Stomach (tissue), 19 donors: ENCODE results near the gene ITLN1. TPM values are rescaled to one million over a fixed set of nuclear protein-coding genes. Genes with fewer than 3 reads are reported as not detected.
A peak's percentile ranks its signal among the peaks of the same experiment; 100 is the strongest.
"Not testable (repeated sequence)": the region's sequence is repeated elsewhere in the genome, so short reads cannot be mapped to it uniquely, and the experiment has no call there.

Experiments used
- DNase-seq, 2 donors: peaks; one replicate each; pipeline versions ENCODE4 v3.0.0 to v3.0.0-alpha.2; 2013 to 2019
- H3K27ac ChIP-seq, 5 donors: fragments of 200-600 bp in 4 of 5; sonication (generic) in 4 of 5; one replicate each; pipeline ENCODE4 v1.5.1; 2013 to 2019; ENCODE audit warnings: mild to moderate bottlenecking in 1 of 5, moderate library complexity in 1 of 5
- H3K27me3 ChIP-seq, 3 donors: fragments of 200-600 bp; sonication (generic); one replicate each; pipeline ENCODE4 v1.5.1; 2017 to 2019; ENCODE audit warnings: mixed run types in 1 of 3
- H3K36me3 ChIP-seq, 4 donors: fragments of 200-600 bp; sonication (generic); 1 replicate in 3 of 4; 2 replicates in 1 of 4; pipeline ENCODE4 v1.5.1; 2016 to 2019
- H3K4me1 ChIP-seq, 4 donors: fragments of 200-600 bp; sonication (generic); one replicate each; pipeline ENCODE4 v1.5.1; 2016 to 2019
- H3K4me3 ChIP-seq, 4 donors: fragments of 200-600 bp; sonication (generic) in 3 of 4; one replicate each; pipeline ENCODE4 v1.5.1; 2016 to 2019; ENCODE audit warnings: mild to moderate bottlenecking in 1 of 4
- H3K9me3 ChIP-seq, 4 donors: fragments of 200-600 bp; sonication (generic); one replicate each; pipeline ENCODE4 v1.5.1; 2016 to 2019
- CTCF ChIP-seq, 7 experiments: fragments of 450-650 bp in 4 of 7; fragments of 200-600 bp in 3 of 7; sonication (generic) in 3 of 7; IDR thresholded peaks; one replicate each; pipeline ENCODE4 v1.5.1; 2016 to 2019; ENCODE audit warnings: antibody characterized with exemption in 7 of 7, control low read depth in 2 of 7, mild to moderate bottlenecking in 1 of 7
- EP300 ChIP-seq: sonication (generic); formaldehyde crosslinking; IDR thresholded peaks from one replicate; pipeline ENCODE4 v1.6.1; 2017; ENCODE audit warnings: antibody characterized with exemption
- POLR2A ChIP-seq, 4 donors: fragments of 450-650 bp; IDR thresholded peaks; one replicate each; pipeline ENCODE4 v1.6.1; 2016; ENCODE audit warnings: antibody characterized with exemption in 4 of 4, control low read depth in 2 of 4, mild to moderate bottlenecking in 1 of 4, moderate library complexity in 1 of 4
- POLR2AphosphoS5 ChIP-seq, 3 donors: sonication (generic); formaldehyde crosslinking; IDR thresholded peaks; one replicate each; pipeline ENCODE4 v1.6.1; 2016; ENCODE audit warnings: antibody characterized with exemption in 3 of 3
- WGBS, 5 donors: extraction: QIAGEN DNeasy Blood & Tissue Kit in 3 of 5; methylation state at CpG; one replicate each; pipeline versions ENCODE4 v1.1.5 to v1.1.7; 2013 to 2018; 5-methylcytosine and 5-hydroxymethylcytosine counted together
- intact Hi-C: fragments of 100-400 bp; cut with DNase I; formaldehyde crosslinking; loops from one replicate; pipeline ENCODE4 v1.15.1; 2023; ENCODE audit warnings: low total_unique reads
- long read RNA-seq, 10 donors: transcript quantifications; one replicate each; lab custom pipeline, GENCODE V29; 2026
- polyA plus RNA-seq, 3 donors: library from polyadenylated mRNA; stranded (reverse); fragments of 200-250 nt; gene quantifications; one replicate each; pipeline ENCODE4 v1.2.3, GENCODE V29; 2013
- total RNA-seq, 5 donors: library from RNA; depleted of rRNA; stranded (reverse); fragments of >200 nt; gene quantifications; one replicate each; pipeline versions ENCODE4 v1.1.0 to v1.2.3, GENCODE V29; 2014 to 2016
- donor health status: healthy with polysubstance abuse.
- donor health status: Bipolar disorder and iron deficiency.
- donor health status: healthy.

ITLN1 gene
- 100 to 1,000 TPM in 2 of 5 donors, 10 to 100 TPM in 1, 1 to 10 TPM in 1, not detected in 1; 1.2 to 241 (median 55.3) TPM for total RNA-seq
- polyA plus RNA-seq = 10 to 100 TPM in 1 of 3 donors, 1 to 10 TPM in 2; 1.5 to 10.1 (median 7.6) TPM
- long read RNA-seq, donor 1, transcript ITLN1-201 (8 exons, 1,183 nt) = major isoform, 7 of 7 reads
- long read RNA-seq, donor 1, partial matches to known transcripts = 0 of 7 reads
- long read RNA-seq, donor 1, other reads (novel, unspliced or antisense) = 0 of 7 reads
- long read RNA-seq, donor 2, transcript ITLN1-201 (8 exons, 1,183 nt) = major isoform, 24 of 24 reads
- long read RNA-seq, donor 2, partial matches to known transcripts = 0 of 24 reads
- long read RNA-seq, donor 2, other reads (novel, unspliced or antisense) = 0 of 24 reads
- long read RNA-seq, donor 3, partial matches to known transcripts = 0 of 1 reads
- long read RNA-seq, donor 3, other reads (novel, unspliced or antisense) = 0 of 1 reads
- long read RNA-seq, donor 4 = 0 reads
- long read RNA-seq, donor 5 = 0 reads
- long read RNA-seq, donor 6 = 0 reads
- long read RNA-seq, donor 7 = 0 reads
- long read RNA-seq, donor 8 = 0 reads
- long read RNA-seq, donor 9 = 0 reads
- long read RNA-seq, donor 10, partial matches to known transcripts = 0 of 3 reads
- long read RNA-seq, donor 10, other reads (novel, unspliced or antisense) = 0 of 3 reads

- Histone ChIP-seq H3K4me1 (peaks cover 0 to 6% (median 3%) of the 10 kb centered on the region in 4 donors), H3K36me3 (no peaks in the 10 kb centered on the region), H3K27ac (no peak within 1 kb of the TSS), H3K9me3 (no peaks in the 10 kb centered on the region), H3K27me3 (no peaks in the 10 kb centered on the region), H3K4me3 (no peak within 1 kb of the TSS)
- WGBS, 5 donors = 32 to 52% (median 41%) methylated on average over 5 of the region's 5 CpGs
- peak in 1 of 2 donors; percentile 25 for DNase-seq
- intact Hi-C loops = no loop called here
- TF ChIP-seq EP300 = no peak
- TF ChIP-seq POLR2AphosphoS5 (IDR thresholded peaks at IDR 0.05) = no peak
- no peak for TF ChIP-seq POLR2A (IDR thresholded peaks at IDR 0.05)
- TF ChIP-seq CTCF (IDR thresholded peaks at IDR 0.05) = no peak
Observed at GRCh38 chr1:160885042-160885441, at the start of gene ITLN1. TSS of gene ITLN1 (minus strand) at chr1:160885180. CDS start at chr1:160884877, 303 bp downstream.

DNA sequence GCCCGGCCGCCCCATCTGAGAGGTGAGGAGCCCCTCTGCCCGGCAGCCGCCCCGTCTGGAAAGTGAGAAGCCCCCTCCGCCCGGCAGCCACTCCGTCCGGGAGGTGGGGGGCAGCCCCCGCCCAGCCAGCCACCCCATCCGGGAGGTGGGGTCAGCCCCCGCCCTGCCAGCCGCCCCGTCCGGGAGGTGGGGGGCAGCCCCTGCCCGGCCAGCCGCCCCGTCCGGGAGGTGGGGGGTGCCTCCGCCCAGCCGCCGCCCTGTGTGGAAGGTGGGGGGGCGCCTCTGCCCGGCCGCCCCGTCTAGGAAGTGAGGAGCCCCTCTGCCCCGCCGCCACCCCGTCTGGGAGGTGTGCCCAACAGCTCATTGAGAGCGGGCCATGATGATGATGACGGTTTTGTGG, 48.3 kb upstream of the ITLN1 start:
- H3K4me1 ChIP-seq, DNase-seq, H3K27me3 ChIP-seq, H3K36me3 ChIP-seq, H3K4me3 ChIP-seq, H3K27ac ChIP-seq, intact Hi-C loops: not testable (repeated sequence)
- H3K9me3 ChIP-seq = peaks cover 0 to 12% (median 5%) of the 10 kb centered on the region in 4 donors
- 90 to 98% (median 95%) methylated on average over 16 to 31 of the region's 31 CpGs for WGBS, 5 donors

DNA sequence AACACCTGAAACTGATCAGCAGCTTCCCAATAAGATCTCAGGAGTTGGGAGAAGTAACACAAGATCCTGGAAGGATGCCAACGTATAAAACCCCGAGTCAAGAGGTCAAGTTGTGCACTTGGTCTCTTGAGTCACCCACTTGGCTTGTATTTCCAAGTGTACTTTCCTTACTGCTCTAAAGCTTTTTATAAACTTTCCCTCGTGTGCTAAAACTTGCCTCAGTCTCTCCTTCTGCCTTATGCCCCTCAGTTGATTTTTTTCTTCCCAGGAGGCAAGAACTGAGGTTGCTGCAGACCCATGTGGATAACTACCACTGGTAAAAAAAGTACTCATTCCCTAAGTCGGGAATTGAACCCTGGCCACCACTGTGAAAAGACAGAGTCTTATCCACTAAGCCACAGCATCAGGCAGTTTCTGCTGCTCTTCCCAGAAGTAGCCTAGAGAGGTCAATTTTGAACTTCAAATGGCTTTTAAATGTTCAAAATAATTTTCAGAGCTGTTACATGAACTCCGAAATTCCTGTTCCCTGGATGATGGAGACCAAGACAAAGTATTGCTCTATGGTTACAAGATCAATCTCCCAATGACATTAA, 40.8 kb upstream of the ITLN1 start:
- Histone ChIP-seq H3K27me3 (no peaks in the 10 kb centered on the region), H3K36me3 (no peaks in the 10 kb centered on the region), H3K4me1 (no peaks in the 10 kb centered on the region), H3K27ac (peak overlapping the region; percentile 37 to 70 (median 43)), H3K9me3 (peaks cover 0 to 31% (median 16%) of the 10 kb centered on the region in 4 donors), H3K4me3 (no peak overlapping the region)
- TF ChIP-seq POLR2AphosphoS5 (IDR thresholded peaks at IDR 0.05) (no peak), EP300 (no peak), CTCF (IDR thresholded peaks at IDR 0.05) (no peak), POLR2A (IDR thresholded peaks at IDR 0.05) (no peak)
- intact Hi-C loops = no loop called here
- DNase-seq = no peak
- 38 to 58% (median 47%) methylated on average over 5 of the region's 5 CpGs for WGBS, 5 donors

- Histone ChIP-seq H3K9me3 (peaks cover 0 to 31% (median 18%) of the 10 kb centered on the region in 4 donors), H3K4me1 (no peaks in the 10 kb centered on the region), H3K27me3 (no peaks in the 10 kb centered on the region), H3K36me3 (no peaks in the 10 kb centered on the region), H3K27ac (peak overlapping the region; percentile 37 to 70 (median 43)), H3K4me3 (no peak overlapping the region)
- intact Hi-C loops = no loop called here
- no peak for TF ChIP-seq CTCF (IDR thresholded peaks at IDR 0.05)
- TF ChIP-seq POLR2A (IDR thresholded peaks at IDR 0.05) = no peak
- TF ChIP-seq EP300 = no peak
- TF ChIP-seq POLR2AphosphoS5 (IDR thresholded peaks at IDR 0.05) = peak in 1 of 3 donors; percentile 33
- WGBS, 5 donors = 38 to 62% (median 57%) methylated on average over 7 of the region's 7 CpGs
- peak in 1 of 2 donors; percentile 51 for DNase-seq
Observed at GRCh38 chr1:160924791-160925651, 40.0 kb upstream of the ITLN1 start.
